ENCODE results near the gene COL18A1. TPM values are rescaled to one million over a fixed set of nuclear protein-coding genes. Genes with fewer than 3 reads are reported as not detected.

The COL18A1 gene
- total and polyA plus RNA-seq, 9 of the 15 experiments (the other 6 are each of a cell fraction or from before 2014, with no cell fraction given): 0.14 to 16.4 (median 2.0) TPM

- TF ChIP-seq CBFB (CRISPR knock-in tag; IDR thresholded peaks at IDR 0.05) (no peak), NCOR1 (IDR thresholded peaks at IDR 0.05) (no peak), CHCHD3 (CRISPR knock-in tag; IDR thresholded peaks at IDR 0.05) (no peak), TCFL5 (CRISPR knock-in tag; conservative IDR thresholded peaks at IDR 0.05) (no peak), ZNF124 (CRISPR knock-in tag; IDR thresholded peaks at IDR 0.05) (no peak), STAT6 (CRISPR knock-in tag; IDR thresholded peaks at IDR 0.05) (no peak), CC2D1A (IDR thresholded peaks at IDR 0.05) (no peak), ZNF780A (CRISPR knock-in tag; IDR thresholded peaks at IDR 0.05) (no peak), MGA (IDR thresholded peaks at IDR 0.05) (no peak), CREB3L1 (IDR thresholded peaks at IDR 0.05; ENCODE audit: borderline replicate concordance, low read depth) (no peak), GATA2 (CRISPR knock-in tag; IDR thresholded peaks at IDR 0.05) (no peak), ESRRA (IDR thresholded peaks at IDR 0.05; ENCODE audit: borderline replicate concordance, low read depth) (no peak), JUN (IDR thresholded peaks at IDR 0.05; ENCODE audit: borderline replicate concordance, low read depth, low read length) (no peak), JUN (CRISPR knock-in tag; IDR thresholded peaks at IDR 0.05; ENCODE audit: borderline replicate concordance) (no peak)
Measured at GRCh38 chr21:45452696-45453307, 47.8 kb downstream of the COL18A1 start (continued).
